Caco-2 (cell line): ENCODE data around the gene PLXNA2. TPM values are rescaled to one million over a fixed set of nuclear protein-coding genes. Genes with fewer than 3 reads are reported as not detected.

Source experiments
- BruUV-seq: library from RNA; stranded (reverse); fragments of 400-500 nt; replicated peaks from 2 replicates; lab custom pipeline; 2021; lab: Mats Ljungman, UMichigan
- CTCF ChIA-PET: fragments of 300-600 bp; sonication (Branson Sonifier 250); formaldehyde crosslinking; loops from one replicate; lab custom pipeline; 2022; ENCODE audit warnings: antibody characterized with exemption; lab: Charles Lee
- POLR2A ChIA-PET: fragments of 300-600 bp; sonication (Branson Sonifier 250); formaldehyde crosslinking; loops from one replicate; lab custom pipeline; 2022; ENCODE audit warnings: antibody characterized with exemption; lab: Charles Lee
- DNase-seq, 2 experiments: peaks; one replicate each; pipeline versions ENCODE4 v3.0.0 to v3.0.0-alpha.2; 2020 to 2022
- H3K27me3 ChIP-seq: replicated peaks from 2 replicates; pipeline ENCODE4 v1.6.0; 2011; ENCODE audit warnings: low read length; ENCODE audit not compliant: control insufficient read depth, insufficient read depth
- H3K36me3 ChIP-seq: 2 replicates; pipeline ENCODE4 v1.5.1; 2011; ENCODE audit warnings: low read length; ENCODE audit not compliant: control insufficient read depth, insufficient read depth
- H3K4me1 ChIP-seq: fragments of 250-450 bp; sonication (Bioruptor Pico); 2 replicates; pipeline ENCODE4 v1.5.1; 2020; ENCODE audit warnings: mild to moderate bottlenecking
- H3K4me3 ChIP-seq: 2 replicates; pipeline ENCODE4 v1.5.1; 2011; ENCODE audit warnings: low read depth, mild to moderate bottlenecking, control low read depth, low read length
- H3K9me3 ChIP-seq: fragments of 250-450 bp; sonication (Bioruptor Pico); 2 replicates; pipeline ENCODE4 v1.5.1; 2020; ENCODE audit warnings: mild to moderate bottlenecking, moderate library complexity
- H3K27ac Mint-ChIP-seq: one replicate; pipeline ENCODE4 v1.8.0; 2022; ENCODE audit warnings: mixed read lengths; ENCODE audit not compliant: unreplicated experiment
- H3K27me3 Mint-ChIP-seq: one replicate; pipeline ENCODE4 v1.8.0; 2022; ENCODE audit warnings: mixed read lengths; ENCODE audit not compliant: insufficient read depth, unreplicated experiment
- H3K36me3 Mint-ChIP-seq: one replicate; pipeline ENCODE4 v1.8.0; 2022; ENCODE audit warnings: mild to moderate bottlenecking, mixed read lengths; ENCODE audit not compliant: insufficient read depth, unreplicated experiment
- H3K4me1 Mint-ChIP-seq: one replicate; pipeline ENCODE4 v1.8.0; 2022; ENCODE audit warnings: low read depth, mixed read lengths; ENCODE audit not compliant: unreplicated experiment
- H3K4me3 Mint-ChIP-seq: one replicate; pipeline ENCODE4 v1.8.0; 2022; ENCODE audit warnings: mild to moderate bottlenecking, moderate library complexity, mixed read lengths; ENCODE audit not compliant: unreplicated experiment
- H3K9me3 Mint-ChIP-seq: one replicate; pipeline ENCODE4 v1.8.0; 2022; ENCODE audit warnings: mixed read lengths; ENCODE audit not compliant: unreplicated experiment
- CTCF ChIP-seq, 2 experiments: fragments of 200-600 bp in 1 of 2; IDR thresholded peaks; 1 replicate in 1 of 2; 2 replicates in 1 of 2; pipeline versions ENCODE4 v1.5.1 to v1.8.0; 2011 to 2022; ENCODE audit warnings: antibody characterized with exemption in 1 of 2, control low read depth in 1 of 2, inconsistent platforms in 1 of 2, low read depth in 1 of 2, low read length in 1 of 2, mild to moderate bottlenecking in 1 of 2, moderate library complexity in 1 of 2; ENCODE audit not compliant: insufficient read depth in 1 of 2, severe bottlenecking in 1 of 2, unreplicated experiment in 1 of 2
- intact Hi-C: fragments of 100-400 bp; cut with micrococcal nuclease; formaldehyde crosslinking; loops from one replicate; pipeline ENCODE4 v1.10.0; 2022; ENCODE audit not compliant: unreplicated experiment
- total RNA-seq: library from RNA; stranded (reverse); gene quantifications from 2 replicates; pipeline ENCODE4 v1.2.3, GENCODE V29; 2022

Gene PLXNA2
- total RNA-seq, 1 experiment from 2014 or later, result 3.2 TPM

- no TSS peak for BruUV-seq
- peaks cover 9% of the 10 kb centered on the region for H3K4me1 Mint-ChIP-seq
- TF ChIP-seq CTCF (IDR thresholded peaks at IDR 0.05; ENCODE audit: insufficient read depth in 1 of 2, low read depth in 1 of 2, low read length in 1 of 2, severe bottlenecking in 1 of 2, unreplicated experiment in 1 of 2), result no peak
- H3K4me3 Mint-ChIP-seq, result no peak overlapping the region
- no peaks in the 10 kb centered on the region for H3K27me3 ChIP-seq
- no peaks in the 10 kb centered on the region for H3K9me3 ChIP-seq
- no peaks in the 10 kb centered on the region for H3K27me3 Mint-ChIP-seq
- no peak overlapping the region for H3K27ac Mint-ChIP-seq
- H3K4me1 ChIP-seq, result peaks cover 3% of the 10 kb centered on the region; the same call in 1 of the 2 replicates
- H3K4me3 ChIP-seq, result no peak overlapping the region
- no peaks in the 10 kb centered on the region for H3K36me3 Mint-ChIP-seq
- ChIA-PET POLR2A (no interaction called here), CTCF (interaction anchor here (0.6 to 1.3 kb wide), 6 partner anchors 19 to 308 kb away, joined by 3 to 9 read pairs (median 4); no protein-coding TSS in a partner anchor)
- intact Hi-C loops, result no loop called here
- DNase-seq, result no peak
- H3K9me3 Mint-ChIP-seq, result no peaks in the 10 kb centered on the region
- no peaks in the 10 kb centered on the region for H3K36me3 ChIP-seq
Observed at GRCh38 chr1:208221291-208221622, 22.9 kb downstream of the PLXNA2 start.

DNA sequence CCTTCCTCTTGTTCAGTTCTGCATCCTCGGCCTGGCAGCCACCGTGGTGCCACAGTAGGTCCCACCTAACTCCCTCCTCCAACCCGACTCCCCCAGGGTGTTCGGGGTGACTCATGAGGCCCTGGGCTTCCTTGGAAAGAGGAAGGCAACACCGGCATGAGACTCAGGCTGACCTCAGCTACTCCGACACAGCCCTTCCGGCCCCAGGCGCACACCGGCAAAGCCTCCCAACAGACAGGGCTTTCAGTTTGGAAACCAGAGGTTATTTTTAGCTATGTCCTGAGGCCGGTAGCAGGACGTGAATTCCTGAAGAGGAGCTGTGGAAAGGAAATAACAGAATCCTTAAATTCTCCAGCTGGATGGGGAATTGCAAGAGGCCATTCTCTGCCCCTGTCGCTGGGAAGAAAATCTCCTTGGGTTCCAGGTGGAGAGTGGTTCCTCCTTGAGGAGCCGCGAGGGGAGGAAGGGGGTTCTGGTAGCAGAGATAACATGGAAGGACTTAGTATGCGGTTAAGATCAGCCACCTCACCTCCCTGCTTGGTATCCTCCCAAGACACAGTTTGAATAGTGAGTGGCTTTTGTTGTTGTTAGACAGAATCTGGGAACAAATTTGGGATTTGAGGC lies 24.4 kb downstream of the PLXNA2 start:
- BruUV-seq, result no TSS peak
- POLR2A ChIA-PET, result no interaction called here
- no peaks in the 10 kb centered on the region for H3K36me3 ChIP-seq
- no peak for TF ChIP-seq CTCF (IDR thresholded peaks at IDR 0.05; ENCODE audit: insufficient read depth in 1 of 2, low read depth in 1 of 2, low read length in 1 of 2, severe bottlenecking in 1 of 2, unreplicated experiment in 1 of 2)
- Mint-ChIP-seq H3K36me3 (no peaks in the 10 kb centered on the region), H3K27ac (no peak overlapping the region), H3K4me3 (no peak overlapping the region), H3K27me3 (no peaks in the 10 kb centered on the region), H3K9me3 (no peaks in the 10 kb centered on the region), H3K4me1 (peaks cover 21% of the 10 kb centered on the region)
- peak in 1 of 2 experiments; percentile 48 for DNase-seq
- intact Hi-C loops, result no loop called here
- peaks cover 3% of the 10 kb centered on the region; the same call in 1 of the 2 replicates for H3K4me1 ChIP-seq
- H3K4me3 ChIP-seq, result no peak overlapping the region
- H3K9me3 ChIP-seq, result no peaks in the 10 kb centered on the region
- CTCF ChIA-PET, result interaction anchor here (1.0 kb wide), 1 partner anchor 25 kb away, joined by 4 read pairs; no protein-coding TSS in a partner anchor
- no peaks in the 10 kb centered on the region for H3K27me3 ChIP-seq

GRCh38 chr1:208219098-208219658 lies 25.0 kb downstream of the PLXNA2 start:
- BruUV-seq, result no TSS peak
- CTCF ChIA-PET, result interaction anchor here (0.6 to 1.0 kb wide), 2 partner anchors 10 to 26 kb away, joined by 3 to 4 read pairs; no protein-coding TSS in a partner anchor
- no peak overlapping the region for H3K4me3 ChIP-seq
- peaks cover 3% of the 10 kb centered on the region; the same call in 1 of the 2 replicates for H3K4me1 ChIP-seq
- no peak for TF ChIP-seq CTCF (IDR thresholded peaks at IDR 0.05; ENCODE audit: insufficient read depth in 1 of 2, low read depth in 1 of 2, low read length in 1 of 2, severe bottlenecking in 1 of 2, unreplicated experiment in 1 of 2)
- H3K27ac Mint-ChIP-seq, result no peak overlapping the region
- H3K9me3 ChIP-seq, result no peaks in the 10 kb centered on the region
- no peaks in the 10 kb centered on the region for H3K27me3 Mint-ChIP-seq
- no peak for DNase-seq
- no peak overlapping the region for H3K4me3 Mint-ChIP-seq
- no peaks in the 10 kb centered on the region for H3K36me3 ChIP-seq
- peaks cover 21% of the 10 kb centered on the region for H3K4me1 Mint-ChIP-seq
- intact Hi-C loops, result no loop called here
- POLR2A ChIA-PET, result interaction anchor here (0.6 kb wide), 1 partner anchor 20 kb away, joined by 4 read pairs; no protein-coding TSS in a partner anchor
- H3K36me3 Mint-ChIP-seq, result no peaks in the 10 kb centered on the region
- no peaks in the 10 kb centered on the region for H3K27me3 ChIP-seq
- H3K9me3 Mint-ChIP-seq, result no peaks in the 10 kb centered on the region
